Stimulated activated CD4-positive, alpha-beta T cell treated with anti-CD3 and anti-CD28 coated beads, Interleukin-12 subunit alpha, Interleukin-12 subunit beta, amount 100 ng/mL, for 4 hours (primary cell): Measurements from ENCODE around the gene PRDX5.

Experiments used
- DNase-seq: peaks from one replicate; pipeline ENCODE4 v3.0.0-alpha.2; 2020

The PRDX5 gene

DNA sequence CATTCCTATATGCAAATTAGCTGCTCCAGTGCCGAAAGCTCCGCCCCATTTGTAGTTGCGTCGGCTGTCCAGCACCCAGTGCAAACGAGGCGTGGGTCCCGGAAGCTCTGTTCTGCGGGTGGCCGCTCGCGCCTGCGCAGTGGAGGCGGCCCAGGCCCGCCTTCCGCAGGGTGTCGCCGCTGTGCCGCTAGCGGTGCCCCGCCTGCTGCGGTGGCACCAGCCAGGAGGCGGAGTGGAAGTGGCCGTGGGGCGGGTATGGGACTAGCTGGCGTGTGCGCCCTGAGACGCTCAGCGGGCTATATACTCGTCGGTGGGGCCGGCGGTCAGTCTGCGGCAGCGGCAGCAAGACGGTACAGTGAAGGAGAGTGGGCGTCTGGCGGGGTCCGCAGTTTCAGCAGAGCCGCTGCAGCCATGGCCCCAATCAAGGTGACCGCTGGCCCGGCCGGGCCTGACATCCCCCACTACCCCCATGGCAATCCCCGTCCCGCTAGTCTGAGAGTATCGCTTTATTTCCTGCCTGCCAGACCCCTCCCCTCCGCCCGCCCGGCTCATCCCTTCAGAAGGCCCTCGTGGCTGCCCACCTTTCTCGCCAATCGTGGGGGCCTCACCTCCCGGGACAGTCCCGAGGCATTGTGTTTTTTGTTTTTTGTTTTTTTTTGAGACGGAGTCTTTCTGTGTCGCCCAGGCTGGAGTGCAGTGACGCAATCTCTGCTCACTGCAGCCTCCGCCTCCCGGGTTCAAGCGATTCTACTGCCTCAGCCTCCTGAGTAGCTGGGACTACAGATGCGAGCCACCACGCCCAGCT is at the start of gene PRDX5:
Gene PRDX5, plus strand, starts transcription at position 161 of the 805 bp plus-strand sequence. Its CDS starts 95 bp downstream, at position 256.
- peak; percentile 92 for DNase-seq

DNA sequence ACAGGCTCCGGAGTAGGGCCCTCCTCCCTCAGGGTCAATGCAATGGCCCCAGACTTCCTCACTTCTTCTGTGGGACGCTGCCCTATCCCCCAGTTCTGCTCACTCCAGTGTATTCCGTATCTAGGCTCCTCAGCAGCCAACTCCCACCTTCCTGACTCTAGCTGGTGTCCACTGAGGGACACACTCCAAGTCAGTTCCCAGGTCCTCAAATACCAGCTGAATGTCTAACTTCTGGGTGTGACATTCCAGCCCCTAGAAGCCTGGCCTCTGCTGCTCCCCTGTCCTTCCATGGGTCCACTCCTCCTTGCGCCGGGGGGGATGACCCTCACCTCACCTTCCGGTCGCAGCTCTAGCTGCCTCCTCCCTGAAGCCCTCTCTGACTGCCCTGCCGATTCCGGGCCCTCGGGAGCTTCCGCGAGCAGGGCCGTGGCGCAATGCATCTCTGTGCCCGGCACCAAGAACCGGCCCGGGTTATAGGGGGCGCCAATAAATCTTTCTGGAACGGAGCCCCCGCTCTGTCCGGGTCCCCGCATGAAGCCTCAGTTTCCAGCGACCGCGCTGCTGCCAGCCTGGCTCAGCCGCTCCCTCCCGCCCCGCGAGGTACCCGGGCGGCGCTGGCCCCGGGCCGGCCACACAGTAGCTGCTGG is 48.9 kb upstream of the PRDX5 start:
- DNase-seq, result peak; percentile 53

DNA sequence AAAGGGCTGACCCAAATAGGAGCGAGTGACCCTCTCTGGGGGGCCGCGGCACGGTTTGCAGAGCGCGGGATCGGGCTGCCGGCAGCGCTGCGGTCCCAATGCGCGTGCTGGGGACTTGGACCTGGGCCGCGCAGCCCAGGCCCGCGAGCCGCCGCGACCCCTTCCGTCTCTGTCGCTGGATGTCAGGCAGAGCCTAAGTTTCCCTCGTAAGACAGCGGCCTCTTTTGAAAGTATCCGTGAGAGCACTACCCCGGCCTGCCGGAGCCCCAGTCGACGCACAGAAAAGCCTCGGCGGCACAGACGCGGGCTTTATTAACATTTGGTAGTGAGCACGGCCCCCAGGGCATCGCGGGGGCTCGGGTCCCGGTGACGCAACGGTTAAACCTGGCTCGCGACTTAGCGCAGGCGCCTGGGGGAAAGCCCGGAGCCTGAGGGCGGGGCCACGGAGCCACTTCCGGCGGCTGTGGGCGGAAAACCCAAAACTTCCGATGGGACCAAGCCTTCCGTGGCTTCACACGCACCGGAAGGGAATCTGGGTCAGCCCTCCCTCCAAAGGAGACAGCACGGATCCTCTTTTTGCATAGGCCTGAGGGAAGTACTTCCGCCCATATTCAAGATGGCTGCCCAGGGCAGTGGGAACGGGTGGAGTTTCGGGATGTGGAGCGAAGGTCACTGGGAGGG is 48.2 kb upstream of the PRDX5 start:
- DNase-seq, result peak; percentile 97

DNA sequence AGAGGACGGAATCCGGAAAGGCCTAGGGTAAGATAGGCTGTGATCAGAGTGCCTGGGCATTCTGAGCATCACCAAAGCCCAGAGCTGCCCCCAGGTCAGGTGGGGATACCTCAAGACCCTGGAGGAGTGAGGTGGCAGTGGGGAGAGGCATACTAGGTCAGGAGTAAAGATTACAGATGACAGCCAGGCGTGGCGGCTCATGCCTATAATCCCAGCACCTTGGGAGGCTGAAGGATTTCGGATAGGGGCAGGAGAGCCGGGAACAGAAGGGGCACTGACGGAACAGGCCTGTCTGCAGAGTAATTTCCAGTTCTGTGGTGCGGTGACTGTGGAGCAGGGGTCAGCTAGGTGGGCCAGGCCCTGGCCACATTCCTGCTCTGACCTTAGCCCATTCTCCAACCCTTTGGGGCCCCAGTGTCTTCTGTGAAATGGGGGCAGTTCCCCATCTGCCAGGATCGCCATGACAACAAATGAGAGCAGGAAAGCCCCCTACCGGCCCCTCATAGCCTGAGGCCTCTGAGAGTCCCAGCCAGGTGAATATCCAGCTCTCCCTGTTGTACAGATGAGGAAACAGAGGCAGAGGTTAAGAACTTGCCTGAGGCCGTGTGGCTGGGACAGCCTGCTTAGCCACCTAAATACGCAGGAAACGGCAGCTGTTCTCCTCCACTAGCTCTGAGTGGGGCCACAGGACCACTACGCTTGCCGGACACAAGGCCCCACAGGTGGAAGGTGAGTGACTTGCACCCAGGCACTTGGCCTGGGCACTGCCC is 42.7 kb upstream of the PRDX5 start:
- no peak for DNase-seq

DNA sequence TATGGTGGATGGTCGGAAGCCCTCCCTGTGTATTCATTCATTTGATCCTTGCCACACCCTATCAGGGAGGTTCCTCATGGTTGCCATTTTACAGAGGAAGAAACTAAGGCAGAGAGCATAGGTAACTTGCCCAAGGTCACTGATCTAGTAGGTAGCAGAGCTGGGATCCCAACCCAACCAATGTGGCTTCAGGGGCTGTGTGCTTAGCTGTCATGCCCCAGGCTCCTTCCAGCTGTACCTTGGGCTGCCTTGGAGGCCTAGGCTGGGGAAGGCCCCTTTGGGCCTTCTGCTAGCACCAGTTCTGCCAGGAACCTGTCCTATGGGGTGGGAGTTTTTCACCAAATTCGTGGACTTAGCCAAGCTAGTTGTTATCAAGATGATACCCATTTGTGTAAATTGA is 42.1 kb upstream of the PRDX5 start:
- DNase-seq, result no peak

DNA sequence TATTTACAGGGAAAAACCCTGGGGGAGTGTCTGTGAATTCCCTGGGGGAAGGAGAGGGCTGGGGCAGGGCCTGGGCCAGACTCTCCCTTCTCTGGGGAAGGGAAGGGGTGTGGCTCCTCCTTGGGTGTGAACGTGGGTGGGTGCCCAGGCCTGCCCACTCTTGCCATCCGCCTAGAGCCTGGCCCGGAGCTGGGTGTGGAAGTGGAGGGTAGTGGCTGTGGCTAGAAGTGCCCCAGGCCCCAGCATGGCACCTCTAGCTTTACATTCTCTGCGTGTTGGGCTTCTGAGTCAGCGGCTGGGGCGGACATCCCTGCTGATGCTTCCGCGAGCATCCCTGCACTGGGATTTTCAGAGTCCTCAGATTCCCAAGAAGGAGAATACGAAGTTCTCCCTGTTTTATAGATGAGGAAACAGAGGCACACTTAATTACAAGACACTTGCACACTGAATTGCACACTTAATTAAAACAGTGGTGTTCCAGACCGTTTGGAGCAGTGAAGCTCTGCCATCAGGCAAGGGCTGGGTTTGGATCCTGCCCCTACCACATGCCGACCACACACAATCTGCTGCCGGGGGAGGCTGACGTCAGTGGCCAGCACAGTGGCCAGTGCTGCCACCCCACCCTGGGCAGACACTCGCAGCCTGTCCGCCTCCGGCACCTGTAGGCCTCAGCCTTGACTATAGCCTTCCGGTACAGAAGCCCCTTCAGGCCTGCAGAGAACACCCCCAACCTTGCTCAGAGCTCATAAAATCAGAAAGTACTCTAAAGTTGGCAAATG is 41.1 kb upstream of the PRDX5 start:
- no peak for DNase-seq

DNA sequence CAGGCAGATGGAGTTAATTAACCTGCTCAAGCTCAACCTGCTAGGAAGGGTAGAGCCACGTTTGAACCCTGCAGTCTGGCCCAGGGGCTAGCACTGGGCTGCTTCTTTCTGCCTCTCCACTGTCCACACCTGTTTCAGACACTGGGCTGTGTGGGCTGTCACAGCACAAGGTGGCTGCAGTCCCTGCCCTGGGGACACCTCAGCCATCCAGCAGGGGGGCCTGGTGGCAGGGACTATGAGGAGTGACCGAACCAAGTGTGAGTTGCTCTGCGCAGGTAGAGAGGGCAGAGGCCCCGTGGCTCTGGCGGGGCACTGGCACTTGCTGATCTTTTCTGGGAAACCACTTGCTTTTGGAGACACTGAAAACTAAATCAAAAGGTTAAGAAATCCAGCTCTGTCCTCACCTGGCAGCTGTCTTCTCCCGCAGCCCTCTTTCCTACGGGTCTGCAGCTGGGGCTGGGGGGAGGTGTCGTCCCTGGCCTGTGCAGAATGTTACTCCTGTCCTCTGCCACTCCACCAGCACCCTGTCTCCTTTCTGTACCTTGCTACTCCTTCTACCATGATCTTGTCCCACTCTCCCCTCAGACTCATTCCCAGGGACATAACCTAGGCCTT is 39.2 kb upstream of the PRDX5 start:
- DNase-seq, result no peak

DNA sequence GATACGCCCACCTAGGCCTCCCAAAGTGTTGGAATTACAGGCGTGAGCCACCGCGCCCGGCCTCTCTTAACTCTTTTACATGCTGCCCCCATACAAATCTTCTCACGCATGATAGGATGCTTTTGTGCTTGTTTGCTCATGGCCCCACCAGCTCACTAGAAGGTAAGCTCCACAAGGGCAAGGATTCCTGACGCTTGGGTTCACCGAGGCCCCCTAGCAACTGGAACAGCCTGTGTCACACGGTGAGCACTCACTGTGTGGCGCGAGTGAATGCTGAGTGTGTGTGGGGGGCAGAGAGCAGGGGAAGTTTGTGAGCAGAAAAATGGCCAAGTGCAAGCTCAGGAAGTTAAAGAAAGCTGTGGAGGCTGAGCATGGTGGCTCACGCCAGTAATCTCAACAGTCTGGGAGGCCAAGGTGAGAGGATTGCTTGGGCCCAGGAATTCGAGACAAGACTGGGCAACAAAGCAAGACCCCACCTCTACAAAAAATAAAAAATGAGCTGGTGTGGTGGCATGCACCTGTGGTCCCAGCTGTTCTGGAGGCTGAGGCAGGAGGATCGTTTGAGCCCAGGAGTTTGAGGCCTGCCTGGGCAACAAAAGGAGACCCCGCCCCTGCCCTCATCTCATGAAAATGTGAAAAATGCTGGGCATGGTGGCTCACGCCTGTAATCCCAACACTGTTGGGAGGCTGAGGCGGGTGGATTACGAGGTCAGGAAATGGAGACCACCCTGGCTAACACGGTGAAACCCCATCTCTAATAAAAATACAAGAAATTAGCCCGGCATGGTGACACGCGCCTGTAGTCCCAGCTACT is 35.8 kb upstream of the PRDX5 start:
- no peak for DNase-seq

DNA sequence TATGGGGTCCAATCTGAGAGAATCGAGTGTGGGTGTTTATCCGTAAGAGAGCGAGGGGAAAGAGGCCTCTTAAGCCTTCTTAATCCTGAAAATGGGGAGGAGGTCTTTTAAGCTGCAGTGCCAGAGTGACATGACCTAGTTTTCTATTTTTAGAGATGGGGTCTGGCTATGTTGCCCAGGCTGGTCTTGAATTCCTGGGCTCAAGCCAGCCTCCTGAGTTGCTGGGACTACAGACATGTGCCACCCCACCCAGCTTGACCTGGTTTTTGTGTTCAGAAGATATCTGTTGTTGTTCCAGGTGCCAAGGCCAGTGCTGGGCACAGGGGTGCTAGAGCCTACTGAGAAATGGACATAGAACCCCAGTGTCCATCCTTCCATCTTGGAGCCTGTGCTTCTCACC is 34.8 kb upstream of the PRDX5 start:
- DNase-seq, result no peak

DNA sequence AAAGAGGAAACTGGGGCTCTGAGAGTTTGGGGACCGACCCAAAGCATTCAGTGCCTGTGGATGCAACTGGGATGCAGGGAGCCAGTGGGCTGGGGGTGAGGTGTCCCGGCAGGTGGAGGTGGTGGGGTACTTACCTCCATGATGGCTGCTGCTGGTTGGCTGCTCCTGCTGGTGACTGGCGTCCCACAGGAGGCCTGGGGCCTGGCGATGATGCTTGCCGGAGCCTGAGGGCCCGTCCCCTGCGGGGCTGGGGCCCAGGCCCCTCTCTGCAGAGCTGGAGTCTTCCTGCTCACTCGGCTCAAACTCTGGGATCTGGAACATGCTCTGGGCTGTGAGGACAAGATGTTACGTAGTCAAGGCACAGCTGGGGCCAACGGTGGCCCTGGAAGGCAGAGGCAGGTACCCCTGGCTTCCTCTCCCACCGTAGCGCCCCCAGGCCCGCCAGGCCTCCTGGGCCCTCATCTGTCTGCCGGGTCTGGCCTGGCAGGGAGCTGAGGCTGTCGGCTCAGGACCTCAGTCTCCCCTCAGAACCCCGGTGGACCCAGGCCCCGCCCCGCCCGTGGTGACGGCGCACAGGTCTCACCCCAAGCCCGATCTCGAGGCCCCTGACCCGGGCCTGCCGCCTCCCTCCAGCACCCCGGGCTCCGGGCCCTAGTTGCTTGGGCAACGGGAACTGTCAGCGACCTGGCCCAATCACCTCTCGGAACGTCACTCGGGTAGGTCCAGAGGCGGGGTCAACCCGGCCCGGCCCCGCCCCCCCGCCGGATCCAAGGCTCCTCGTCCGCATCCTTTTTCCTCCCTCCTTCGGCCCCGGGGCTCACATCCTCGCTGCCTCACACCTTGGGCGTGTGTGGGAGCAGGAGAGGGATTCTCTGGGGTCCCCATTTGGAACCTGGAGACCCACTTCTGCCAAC is 33.6 kb upstream of the PRDX5 start, which contains the start of gene BAD:
Gene BAD, minus strand, starts transcription at position 618 of the 914 bp plus-strand sequence. Its CDS starts 297 bp downstream, at position 321.
- DNase-seq, result peak; percentile 92

DNA sequence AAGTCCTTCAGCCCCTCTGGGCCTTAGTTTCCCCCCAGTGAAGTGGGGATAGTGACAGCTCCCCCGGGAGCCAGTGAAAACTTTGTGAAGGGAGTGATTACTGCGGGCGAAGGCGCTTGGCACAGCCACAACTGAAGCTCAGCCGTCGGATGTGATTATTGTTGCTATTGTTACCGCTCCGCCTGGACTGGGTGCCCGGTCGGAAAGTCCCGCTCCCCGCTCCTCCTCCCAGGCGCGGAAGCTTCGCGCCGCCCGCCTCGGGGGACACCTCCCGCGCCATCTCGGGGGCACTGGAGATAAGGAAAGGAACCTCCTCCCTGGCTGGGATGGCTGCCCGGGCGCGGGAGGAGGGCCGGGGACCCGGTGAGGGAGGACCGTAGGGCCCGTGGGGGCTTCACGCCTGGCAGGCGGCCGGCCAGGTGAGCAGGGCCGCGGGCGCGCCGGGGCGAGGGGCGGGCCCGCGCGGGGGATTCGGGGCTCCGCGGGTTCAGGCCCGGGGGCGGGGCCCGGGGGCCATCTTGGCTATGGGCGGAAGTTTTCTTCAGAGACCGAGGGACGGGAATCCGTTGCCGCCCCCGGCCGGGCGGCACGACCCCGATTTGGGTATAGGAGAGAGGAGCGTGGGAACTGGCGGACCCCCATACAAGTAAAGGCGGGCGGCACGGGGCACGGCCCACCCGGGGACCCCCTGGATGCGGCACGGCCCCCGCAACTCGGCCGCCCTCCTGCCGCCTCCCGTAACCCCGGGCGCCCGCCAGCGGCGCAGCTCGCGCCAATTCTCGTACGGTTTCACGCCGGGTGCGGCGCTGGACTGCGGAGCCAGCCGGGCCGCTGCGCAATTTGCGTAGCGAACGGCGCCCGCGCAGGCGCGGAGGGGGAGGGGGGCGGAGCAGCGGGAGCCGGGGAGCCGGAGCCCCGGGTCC is 32.7 kb upstream of the PRDX5 start, which contains the start of gene GPR137:
Gene GPR137, plus strand, starts transcription at position 887 of the 923 bp plus-strand sequence. CDS start 677 bp downstream, outside the sequence.
- peak; percentile 89 for DNase-seq

DNA sequence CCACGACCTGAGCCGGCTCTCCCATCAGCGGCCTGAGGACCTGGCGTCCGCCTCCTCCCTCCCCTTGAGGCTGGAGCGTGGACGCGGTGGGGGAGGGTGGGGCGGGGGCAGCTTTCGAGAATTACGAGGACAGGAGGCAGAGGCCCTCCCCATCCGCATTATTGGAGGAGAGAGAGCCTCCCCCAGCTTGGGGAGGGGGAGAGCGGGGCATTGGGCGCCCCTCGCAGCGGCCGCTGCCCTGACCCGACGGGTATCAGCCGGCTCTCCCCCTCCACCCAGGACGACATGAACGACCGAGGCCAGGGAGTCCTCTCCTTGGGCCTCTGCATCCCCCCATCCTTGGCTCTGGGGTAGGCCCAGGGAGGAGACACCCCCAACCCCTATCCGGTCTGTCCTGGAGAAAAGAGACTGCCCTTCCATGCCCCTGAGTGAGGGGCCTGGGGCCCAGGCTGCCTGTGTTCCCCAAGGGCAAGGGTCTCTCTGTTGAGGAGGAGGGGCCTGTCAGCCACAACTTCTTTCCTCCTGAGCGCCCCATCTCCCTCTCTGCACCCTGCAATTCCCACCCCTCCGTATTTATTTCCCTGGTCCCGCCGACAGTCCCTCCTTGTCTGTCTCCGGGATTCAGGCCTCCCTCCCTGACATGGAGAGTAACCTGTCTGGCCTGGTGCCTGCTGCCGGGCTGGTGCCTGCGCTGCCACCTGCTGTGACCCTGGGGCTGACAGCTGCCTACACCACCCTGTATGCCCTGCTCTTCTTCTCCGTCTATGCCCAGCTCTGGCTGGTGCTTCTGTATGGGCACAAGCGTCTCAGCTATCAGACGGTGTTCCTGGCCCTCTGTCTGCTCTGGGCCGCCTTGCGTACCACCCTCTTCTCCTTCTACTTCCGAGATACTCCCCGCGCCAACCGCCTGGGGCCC is 31.8 kb upstream of the PRDX5 start:
- no peak for DNase-seq

DNA sequence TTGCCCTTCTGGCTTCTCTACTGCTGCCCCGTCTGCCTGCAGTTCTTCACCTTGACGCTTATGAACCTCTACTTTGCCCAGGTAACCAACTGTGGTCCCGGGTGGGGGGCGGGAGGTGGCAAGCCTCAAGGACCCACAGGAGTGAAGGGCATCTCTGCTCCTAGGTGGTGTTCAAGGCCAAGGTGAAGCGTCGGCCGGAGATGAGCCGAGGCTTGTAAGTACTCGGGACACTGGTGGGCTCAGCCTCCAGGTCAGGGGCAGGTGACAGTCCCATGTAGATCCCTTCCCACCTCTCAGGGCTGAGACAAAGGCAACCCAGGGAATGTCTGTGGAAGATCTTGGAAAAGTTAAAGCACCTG is 31.1 kb upstream of the PRDX5 start:
- no peak for DNase-seq

DNA sequence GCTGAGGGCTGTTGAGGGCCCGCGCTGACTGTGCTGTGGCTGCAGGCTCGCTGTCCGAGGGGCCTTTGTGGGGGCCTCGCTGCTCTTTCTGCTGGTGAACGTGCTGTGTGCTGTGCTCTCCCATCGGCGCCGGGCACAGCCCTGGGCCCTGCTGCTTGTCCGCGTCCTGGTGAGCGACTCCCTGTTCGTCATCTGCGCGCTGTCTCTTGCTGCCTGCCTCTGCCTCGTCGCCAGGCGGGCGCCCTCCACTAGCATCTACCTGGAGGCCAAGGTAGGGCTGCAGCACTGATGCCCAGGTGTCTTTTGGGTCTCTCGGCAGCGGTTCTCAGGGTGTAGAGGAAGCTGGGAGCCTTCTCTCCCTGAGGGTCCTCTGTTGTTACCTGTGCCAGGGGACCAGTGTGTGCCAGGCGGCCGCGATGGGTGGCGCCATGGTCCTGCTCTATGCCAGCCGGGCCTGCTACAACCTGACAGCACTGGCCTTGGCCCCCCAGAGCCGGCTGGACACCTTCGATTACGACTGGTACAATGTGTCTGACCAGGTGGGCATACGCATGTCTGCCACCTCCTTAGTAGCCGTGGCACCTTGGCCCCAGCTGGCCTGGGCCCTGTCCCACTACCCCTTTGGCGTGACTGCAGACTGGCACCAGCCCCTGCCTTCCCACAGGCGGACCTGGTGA is 30.1 kb upstream of the PRDX5 start:
- DNase-seq, result no peak

DNA sequence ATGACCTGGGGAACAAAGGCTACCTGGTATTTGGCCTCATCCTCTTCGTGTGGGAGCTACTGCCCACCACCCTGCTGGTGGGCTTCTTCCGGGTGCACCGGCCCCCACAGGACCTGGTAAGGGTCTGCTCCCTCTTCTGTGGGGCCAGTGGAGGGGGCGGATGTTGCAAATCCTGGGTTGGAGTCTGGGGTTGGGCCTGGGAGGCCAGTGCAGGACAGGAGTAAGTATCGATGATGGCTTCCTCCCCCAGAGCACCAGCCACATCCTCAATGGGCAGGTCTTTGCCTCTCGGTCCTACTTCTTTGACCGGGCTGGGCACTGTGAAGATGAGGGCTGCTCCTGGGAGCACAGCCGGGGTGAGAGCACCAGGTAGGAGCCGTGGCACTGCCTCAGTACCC is 29.6 kb upstream of the PRDX5 start:
- no peak for DNase-seq

DNA sequence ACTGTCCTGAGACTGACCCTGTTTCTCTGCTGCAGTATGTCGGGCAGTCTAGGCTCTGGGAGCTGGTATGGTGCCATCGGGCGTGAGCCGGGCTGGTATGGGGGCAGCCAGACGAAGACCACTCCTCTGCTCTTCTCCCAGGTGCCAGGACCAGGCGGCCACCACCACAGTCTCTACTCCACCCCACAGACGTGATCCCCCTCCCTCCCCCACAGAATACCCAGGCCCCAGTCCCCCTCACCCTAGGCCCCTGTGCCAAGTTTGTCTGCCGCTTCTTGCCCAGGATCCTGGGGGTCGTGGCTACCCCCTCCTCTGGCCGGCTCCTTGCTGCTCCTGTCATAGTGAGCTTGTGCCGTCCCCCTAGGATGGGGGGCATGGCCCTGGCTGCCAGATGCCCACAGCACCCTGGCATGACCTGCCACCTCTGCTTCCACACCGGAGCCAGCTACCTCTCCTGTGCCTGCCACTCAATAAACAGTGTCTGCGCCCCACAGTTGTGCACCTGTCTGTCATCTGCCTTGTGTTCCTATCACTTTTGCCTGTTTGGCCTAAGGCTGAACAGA is 28.8 kb upstream of the PRDX5 start:
- no peak for DNase-seq
